ENCODE data around the gene RAB5A.

DNA sequence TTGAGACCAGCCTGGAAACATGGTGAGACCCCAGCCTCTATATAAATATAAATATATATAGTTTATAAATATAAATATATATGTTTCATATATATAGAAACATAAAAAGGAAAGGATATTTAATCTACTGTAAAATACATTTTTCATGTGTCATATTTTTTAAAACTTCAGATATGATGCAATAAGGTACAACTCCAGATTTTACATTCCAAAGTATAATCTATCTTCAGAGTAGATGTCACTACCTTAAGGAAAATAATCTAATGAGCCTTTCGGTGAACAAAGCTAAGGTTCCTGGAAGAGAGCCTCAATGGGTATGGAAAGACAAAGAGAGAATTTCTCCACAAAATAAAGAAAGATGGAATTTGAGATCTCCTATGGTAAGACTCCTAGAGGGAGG lies 29.7 kb upstream of the RAB5A start:
- TF ChIP-seq POLR2AphosphoS5 (IDR thresholded peaks at IDR 0.05; ENCODE audit: low read depth, low read length): no peak
- TF ChIP-seq TAF1 (IDR thresholded peaks at IDR 0.05; ENCODE audit: borderline replicate concordance, low read depth, low read length): no peak
- TF ChIP-seq POLR2A (IDR thresholded peaks at IDR 0.05; ENCODE audit: low read depth, low read length): no peak
